NOMO-1 treated with DMSO at 0.1 percent for 48 hours (cell line): ENCODE results near the gene RASSF6.
"Not testable (repeated sequence)": the region's sequence is repeated elsewhere in the genome, so short reads cannot be mapped to it uniquely, and the experiment has no call there.

ENCODE experiments used
- DNase-seq: peaks from one replicate; lab custom pipeline; 2025; ENCODE audit not compliant: unreplicated experiment; lab: John Stamatoyannopoulos, UW

RASSF6 gene

GRCh38 chr4:73613130-73613529 lies 7.1 kb downstream of the RASSF6 start:
- DNase-seq: no peak

- no peak for DNase-seq
Measured at GRCh38 chr4:73612032-73612431, 8.2 kb downstream of the RASSF6 start.

DNA sequence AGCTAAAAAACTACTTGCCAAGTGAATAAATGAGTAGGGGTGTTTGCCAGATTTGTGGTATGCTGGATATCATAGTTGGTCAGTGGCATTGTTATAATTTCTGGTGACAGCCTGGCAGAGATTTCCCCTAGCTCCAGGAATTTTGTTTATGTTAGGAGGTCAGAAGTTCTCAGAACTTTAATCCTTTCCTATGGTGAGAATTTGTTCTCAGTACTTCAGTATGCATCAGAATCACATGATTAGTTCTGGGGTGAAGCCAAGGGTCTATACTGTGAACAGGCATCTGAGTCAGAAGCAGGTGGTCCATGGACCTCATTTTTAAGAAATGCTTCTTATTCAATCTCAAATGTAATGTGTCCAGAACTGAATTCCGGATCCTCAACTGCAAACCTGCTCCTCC lies 10.5 kb downstream of the RASSF6 start:
- DNase-seq: no peak

- no peak for DNase-seq
Measured at GRCh38 chr4:73608689-73609594, 11.3 kb downstream of the RASSF6 start.

DNA sequence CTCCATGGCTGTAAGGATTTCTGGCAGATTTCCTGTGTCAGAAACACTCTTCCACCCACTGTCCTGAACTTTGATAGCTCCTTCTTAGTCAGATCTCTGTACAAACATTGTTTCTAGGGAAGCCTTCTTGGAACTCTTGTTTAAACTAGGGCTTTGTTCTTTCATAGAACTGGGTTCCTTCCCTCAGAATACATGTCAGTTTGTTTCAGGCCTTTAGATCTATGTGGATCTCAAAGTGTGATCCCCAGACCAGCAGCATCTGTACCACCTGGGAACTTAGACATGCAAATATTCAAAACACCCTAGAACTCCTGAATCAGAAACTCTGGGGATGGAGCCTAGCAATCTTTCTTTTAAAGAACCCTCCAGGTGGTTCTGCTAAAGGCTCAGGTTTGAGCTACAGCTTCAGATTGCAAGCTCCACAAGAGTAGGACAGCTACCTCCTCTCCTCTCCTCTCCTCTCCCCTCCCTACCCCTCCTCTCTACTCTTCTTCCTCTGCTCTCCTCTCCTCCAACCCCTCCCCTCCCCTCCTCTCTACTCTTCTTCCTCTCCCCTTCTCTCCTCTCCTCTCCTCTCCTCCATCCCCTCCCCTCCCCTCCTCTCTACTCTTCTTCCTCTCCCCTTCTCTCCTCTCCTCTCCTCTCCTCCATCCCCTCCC lies 12.7 kb downstream of the RASSF6 start:
- no peak for DNase-seq

- peak; percentile 57 for DNase-seq
Measured at GRCh38 chr4:73606465-73606974, 13.7 kb downstream of the RASSF6 start.

GRCh38 chr4:73603854-73604584 lies 16.2 kb downstream of the RASSF6 start:
- peak; percentile 76 for DNase-seq

- peak; percentile 74 for DNase-seq
Measured at GRCh38 chr4:73603271-73603710, 16.9 kb downstream of the RASSF6 start.

GRCh38 chr4:73600954-73601353 lies 19.3 kb downstream of the RASSF6 start:
- no peak for DNase-seq

GRCh38 chr4:73599182-73599581 lies 21.1 kb downstream of the RASSF6 start:
- DNase-seq: no peak

DNA sequence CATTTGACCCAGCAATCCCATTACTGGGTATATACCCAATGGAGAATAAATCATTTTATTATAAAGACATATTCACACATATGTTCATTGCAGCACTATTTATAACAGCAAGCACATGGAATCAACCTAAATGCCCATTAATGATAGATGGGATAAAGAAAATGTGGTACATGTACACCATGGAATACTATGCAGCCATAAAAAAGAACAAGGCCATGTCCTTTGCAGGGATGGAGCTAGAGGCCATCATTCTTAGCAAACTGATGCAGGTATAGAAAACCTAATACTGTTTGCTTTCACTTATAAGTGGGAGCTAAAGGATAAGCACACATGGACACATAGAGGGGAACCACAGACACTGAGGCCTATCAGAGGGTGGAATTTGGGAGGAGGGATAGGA lies 22.6 kb downstream of the RASSF6 start:
- no peak for DNase-seq

DNA sequence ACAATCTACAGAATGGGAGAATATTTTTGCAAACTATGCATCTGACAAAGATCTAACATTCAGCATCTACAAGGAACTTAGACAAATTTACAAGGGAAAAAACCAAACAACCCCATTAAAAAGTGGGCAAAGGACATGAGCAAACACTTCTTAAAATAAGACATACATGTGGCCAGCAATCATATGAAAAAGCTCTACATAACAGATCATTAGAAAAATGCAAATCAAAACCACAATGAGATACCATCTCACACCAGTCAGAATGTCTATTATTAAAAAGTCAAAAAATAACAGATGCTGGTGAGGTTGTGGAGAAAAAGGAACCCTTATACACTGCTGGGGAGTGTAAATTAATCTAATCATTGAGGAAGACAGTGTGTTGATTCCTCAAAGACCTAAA lies 23.1 kb downstream of the RASSF6 start:
- not testable (repeated sequence) for DNase-seq

DNA sequence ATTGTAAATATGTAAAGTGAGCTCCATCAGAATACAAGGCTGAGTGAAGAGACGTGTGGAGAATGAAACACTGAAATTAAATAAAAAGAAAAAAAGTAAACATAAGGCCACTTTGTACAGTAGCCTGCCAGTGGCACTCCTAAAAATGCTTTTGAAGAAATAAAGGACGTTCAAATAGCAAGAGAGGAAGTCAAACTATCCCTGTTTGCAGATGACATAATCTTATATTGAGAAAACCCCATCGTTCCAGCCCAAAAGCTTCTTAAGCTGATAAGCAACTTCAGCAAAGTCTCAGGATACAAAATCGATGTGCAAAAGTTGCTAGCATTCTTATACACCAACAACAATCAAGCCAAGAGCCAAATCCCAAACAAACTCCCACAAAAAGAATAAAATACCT lies 24.2 kb downstream of the RASSF6 start:
- DNase-seq: peak; percentile 20

GRCh38 chr4:73593631-73594241 lies 26.5 kb downstream of the RASSF6 start:
- DNase-seq: peak; percentile 36

DNA sequence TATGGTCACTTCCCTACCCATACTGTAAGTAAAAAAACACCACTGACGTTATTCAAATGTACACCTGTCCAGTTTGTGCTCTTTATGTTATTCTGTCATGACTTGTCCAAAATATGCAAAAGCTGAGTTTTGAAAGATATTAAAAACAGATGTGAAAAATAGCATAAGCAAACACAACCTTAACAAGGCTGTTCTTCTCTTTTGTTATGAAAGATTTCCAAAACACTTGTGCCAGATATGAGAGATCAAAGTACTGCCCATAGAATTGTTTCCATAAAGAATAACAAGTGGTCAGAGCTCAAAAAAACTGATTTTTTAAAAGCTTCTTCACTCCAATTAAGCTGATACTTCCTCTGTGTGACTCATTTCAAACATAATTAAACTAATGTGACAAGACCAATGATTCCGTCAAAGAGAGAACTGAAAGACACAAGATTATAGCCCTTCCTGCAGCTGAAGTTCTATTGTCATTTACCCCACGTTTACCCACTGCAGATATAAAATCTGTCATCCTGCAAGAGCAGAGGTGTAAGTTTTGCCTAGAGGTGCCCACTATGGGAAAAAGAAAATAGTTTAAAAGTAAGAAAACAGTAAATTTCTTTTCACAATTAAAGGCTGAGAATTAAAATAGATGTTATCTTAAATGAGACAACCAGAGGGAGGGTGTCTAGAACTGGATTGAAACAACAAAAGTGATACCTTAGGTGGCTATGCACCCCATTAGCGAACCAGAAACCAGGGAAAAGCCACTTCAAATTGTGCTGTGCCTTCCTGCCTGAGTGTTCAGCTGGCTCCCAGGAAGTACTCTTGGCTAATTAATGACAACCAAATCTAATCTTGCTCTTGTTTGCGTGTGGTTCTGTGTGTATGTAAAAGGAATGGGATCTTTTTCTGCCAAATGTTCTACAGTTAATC lies 30.1 kb downstream of the RASSF6 start:
- DNase-seq: peak; percentile 91

DNA sequence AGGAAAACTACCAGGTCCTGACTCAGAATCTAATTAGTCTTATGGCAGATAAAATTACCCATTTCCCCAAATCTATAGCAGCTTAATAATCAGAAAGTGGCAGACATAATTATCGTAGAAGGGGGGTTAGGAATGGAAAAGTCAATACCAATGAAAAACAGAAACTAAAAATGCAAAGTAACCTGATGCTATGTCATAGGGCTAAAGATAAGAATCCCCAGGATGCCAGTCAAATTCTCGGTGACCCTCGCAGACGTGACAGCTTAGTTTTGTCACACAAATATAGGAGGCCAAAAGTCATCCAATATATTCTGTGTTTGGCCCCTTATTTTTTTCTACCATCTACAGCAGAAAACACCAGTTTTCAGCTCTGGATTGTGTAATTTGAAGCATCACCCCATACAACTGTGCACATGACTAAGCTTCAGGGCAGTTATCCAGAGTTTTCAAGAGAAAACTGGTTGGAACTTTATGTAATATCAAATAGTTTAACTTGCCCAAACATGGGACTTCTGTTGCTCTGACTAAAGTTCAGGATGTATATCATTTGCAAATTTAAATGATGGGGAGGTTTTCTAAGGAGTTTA lies 30.9 kb downstream of the RASSF6 start:
- no peak for DNase-seq

- no peak for DNase-seq
Measured at GRCh38 chr4:73588613-73589012, 31.6 kb downstream of the RASSF6 start.

- no peak for DNase-seq
Measured at GRCh38 chr4:73586666-73587065, 33.6 kb downstream of the RASSF6 start.

- no peak for DNase-seq
Measured at GRCh38 chr4:73586040-73586439, 34.2 kb downstream of the RASSF6 start.

GRCh38 chr4:73585345-73585744 lies 34.9 kb downstream of the RASSF6 start:
- DNase-seq: no peak
